ENCODE data around the gene COL12A1.

Gene COL12A1

DNA sequence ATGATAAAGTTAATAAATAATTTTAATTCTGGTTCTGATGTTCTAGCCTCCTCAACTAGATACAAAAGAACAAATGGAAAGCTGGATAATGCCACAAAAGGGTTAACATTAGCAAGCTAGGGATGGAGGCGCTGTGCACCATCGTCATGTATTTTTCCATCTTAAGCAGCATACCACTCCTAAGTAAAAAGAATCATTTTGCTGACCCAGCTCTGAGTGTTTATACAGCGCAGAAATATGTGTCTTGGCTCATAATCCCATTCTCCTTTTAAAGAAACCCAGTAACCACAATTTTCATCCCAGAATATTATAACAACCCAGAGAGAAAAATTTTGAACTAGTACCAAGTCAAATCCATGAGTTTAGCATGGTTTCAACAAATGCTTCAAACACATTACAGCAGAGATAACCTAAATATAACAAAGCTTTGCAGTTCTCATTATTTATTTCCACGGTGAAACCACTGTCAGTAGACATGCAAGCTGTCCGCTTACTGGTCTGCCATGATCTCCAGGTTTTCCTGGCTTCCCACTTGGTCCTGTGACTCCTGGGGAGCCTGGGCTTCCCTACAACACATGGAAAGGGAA, 111.1 kb downstream of the COL12A1 start:
- DNase-seq: no peak

DNA sequence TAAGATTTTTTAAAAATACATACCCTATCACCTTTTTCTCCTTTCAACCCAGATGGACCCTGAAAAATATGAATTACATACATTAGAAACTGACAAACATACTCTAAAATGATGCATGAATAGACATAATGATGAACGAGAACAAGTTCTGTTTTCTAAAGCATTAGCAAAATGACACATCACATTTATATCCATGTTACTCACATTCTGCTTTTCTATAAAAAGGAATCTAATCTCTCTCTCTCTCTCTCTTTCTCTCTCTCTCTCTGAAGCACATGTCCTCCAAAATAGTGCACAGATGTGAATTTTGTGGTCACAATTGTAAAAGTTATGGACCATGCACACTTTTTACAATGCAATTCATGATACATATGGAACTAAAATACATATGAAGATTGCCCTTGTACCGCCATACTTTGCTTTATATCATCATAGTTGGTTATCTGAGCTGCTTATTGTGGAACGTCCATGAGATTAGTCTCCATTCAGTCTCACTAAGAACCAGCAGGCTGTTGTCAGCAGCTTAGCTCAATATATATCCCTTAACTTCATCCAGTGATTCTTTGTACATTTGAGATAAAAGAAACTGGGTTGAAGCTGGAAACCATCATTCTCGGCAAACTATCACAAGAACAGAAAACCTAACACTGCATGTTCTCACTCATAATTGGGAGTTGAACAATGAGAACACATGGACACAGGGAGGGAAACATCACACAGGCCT, 114.2 kb downstream of the COL12A1 start:
- DNase-seq: no peak

DNA sequence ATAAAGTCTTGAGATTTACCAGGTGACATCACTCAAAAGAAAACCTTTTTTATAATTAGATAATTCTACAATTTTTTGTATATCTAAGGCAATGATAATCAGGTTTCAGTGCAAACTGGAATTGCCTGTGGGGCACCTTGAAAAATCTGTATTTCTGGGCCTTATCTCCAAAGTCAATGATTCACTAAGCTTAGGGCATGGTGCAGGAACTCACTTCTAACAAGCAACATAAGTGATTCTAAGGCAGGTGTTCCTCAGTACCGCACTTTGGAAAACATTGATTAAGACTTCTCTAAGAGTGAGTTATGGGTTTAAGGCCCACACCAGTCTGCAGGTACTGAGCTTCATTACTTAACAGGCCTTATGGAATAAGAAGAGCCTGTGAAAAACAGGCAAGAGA, 115.3 kb downstream of the COL12A1 start:
- no peak for DNase-seq

DNA sequence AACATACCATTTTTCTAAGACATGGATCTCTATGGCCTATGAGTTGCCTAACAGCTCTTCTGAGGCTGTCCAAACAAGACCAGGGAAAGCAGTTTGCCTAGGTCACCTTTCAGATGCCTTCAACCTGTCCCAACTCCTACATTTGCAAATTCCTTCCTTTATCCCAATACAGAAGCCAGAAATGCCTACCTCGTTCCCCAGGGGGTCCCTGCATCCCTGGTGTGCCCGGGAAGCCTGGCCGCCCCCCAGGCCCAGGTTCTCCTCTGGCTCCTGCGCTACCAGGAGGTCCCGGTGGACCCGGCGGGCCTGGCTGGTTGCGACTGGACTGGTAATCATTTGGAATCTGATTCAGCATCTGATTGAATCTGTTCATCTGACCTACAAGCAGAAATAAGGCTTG, 115.9 kb downstream of the COL12A1 start:
- no peak for DNase-seq

DNA sequence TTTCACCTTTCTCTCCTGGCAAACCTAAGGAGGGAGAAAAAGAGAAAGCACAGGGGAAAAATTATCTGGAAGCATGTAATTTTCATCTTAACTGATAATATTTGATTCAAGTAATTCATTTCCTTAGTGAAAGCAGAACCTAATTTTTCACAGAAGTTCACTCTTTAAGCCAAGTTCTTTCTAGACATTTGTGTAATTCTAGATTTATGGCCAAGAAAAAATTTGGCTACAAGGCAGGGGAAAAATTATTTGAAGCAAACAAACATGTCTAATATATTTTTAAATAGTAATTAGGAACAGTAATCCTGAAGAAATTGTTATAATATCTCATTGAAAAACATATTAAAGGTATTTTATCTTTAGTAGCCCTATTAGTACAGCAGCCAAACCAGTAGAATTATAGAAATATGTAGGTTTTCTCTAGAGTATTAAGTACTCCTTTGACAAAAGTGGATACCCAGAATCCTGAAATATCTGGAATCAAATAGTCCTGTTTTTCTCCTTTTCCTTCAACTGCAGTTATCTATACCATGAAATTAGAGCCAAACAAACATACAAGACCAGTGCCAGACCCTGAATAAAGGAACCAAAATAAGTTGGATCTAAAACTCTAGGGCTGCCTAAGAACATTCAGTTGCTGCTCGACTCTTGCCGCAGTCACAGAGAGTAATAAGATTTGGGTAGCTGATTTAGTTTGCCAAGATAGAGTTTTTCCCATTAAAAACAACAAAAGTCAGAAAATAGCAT, 116.5 kb downstream of the COL12A1 start:
- no peak for DNase-seq

DNA sequence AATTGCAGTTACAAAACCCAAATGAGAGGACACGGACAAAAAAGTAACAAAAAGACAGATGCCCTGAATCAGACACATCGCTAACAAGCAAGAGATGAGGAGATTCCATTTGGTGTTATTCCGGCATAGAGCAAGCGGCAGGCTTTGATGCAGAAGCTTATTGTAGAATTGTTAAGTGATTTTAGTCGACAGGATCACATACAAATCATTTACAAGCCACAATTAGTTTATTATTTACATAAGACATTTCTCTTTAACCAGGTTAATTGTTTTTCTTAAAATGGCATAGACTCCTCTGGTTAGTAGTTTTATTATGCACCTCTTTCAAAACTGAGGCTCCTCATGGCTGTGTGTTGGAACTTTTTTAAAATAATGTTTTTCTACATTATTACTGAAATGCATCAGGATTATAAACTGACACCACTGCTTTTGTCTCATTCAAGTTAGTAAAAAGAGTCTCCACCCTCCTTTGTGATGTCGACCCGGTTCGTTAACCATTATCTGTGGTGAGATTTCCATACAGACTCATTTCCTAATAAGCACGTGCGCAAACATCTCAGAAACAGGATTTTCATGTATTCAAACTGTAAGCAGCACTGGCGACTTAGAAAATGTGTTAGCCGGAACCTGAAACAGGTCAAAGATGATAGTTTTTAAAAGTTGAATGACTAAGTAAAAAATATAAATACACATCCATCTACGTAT, 119.8 kb downstream of the COL12A1 start:
- no peak for DNase-seq

DNA sequence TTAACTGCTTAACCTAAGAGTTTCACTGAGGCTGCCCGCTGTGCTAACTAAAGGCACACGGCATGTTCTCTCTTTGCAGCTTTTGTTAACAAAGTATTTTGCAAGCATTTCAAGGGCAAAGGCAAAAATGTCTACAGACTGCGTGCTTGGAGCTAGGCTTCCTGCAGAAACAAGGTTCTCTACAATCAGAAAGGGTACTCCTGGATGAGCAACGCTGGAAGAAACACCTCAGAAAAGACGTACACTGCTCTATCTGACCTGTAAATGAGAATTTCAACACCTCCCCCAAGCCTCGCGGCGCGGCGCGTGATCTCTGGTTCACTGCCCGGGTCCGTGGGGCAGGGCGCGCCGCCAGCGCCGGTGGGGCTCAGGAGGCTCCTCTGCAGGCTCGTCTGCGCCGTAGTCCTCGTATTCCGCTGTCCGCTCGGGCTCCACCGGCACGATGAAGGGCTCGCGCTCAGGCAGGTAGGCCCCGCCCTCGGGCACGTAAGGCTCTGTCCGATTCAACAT, 120.9 kb downstream of the COL12A1 start:
- no peak for DNase-seq

DNA sequence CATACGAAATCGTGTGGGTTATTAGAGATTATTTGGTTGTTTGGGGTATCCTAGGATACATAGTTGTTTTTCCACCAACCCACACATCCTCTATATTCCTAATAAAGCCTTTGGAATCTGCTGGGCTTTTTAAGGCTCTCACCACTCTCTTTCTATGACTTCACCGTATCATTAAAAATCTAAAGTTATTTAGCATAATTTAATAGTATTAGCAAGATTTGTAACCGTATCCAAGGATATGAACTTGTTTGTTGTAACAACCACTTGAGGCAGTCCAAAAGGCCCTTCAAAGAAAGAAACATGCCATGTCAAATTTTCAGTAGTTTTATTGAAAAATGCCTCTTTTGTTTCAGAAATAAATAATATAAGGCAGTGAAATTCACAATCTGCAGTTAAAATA, 121.8 kb downstream of the COL12A1 start:
- DNase-seq: no peak

DNA sequence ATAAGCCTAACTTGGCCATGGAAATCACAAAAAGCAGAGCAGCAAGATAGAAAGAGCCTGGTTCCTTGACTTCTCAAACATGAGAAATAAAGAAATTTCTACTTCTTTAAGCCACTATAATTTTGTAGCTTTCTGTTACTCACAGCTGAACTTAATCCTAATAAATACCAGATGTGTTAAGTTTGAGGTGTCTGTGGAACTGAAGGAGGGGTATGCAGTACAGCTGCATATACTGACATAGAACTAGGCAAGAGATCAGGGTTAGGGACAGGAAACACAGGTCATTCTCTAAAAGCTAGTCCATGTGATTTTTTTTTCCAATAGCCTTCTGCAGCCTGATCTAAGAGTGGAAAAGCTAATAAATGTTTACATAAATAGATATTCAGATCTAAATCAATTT, 123.9 kb downstream of the COL12A1 start:
- no peak for DNase-seq

DNA sequence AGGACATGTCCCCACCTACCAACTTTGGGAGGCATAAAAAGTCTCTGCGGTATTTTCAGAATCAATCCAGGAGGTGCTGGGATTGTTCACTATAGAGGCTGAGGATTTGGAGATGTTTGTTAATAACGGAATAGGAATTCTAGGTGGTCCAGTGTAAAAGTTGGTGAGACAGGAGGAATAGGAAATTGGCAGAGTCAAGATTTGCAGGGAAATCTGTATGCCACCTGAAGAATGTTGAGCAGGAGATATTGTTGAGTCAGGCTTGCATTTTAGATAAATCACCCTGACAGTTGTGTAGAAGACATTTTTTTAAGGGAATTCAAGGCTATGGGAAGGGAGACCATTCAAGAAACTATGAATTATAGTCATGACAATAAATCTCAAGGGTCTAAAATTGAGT, 124.8 kb downstream of the COL12A1 start:
- DNase-seq: no peak

DNA sequence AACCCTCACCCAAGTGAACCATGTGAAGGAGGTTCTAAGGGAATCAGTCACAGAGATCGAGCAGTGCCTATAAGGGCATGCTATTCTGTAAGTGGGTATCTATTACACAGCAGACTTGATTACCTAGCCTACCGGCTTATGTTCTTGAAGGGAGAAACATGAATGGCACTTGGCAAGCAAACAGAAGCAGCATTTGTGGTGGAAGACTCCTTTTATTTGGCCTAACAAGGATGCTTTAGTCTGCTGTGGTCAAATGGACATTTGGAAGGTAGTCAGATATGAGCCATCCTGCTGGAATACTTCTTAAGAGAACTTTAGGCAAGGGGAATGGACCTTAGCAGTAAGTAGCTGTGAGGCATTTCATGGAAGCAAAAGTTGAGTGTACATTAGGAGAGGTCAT, 126.3 kb downstream of the COL12A1 start:
- no peak for DNase-seq

DNA sequence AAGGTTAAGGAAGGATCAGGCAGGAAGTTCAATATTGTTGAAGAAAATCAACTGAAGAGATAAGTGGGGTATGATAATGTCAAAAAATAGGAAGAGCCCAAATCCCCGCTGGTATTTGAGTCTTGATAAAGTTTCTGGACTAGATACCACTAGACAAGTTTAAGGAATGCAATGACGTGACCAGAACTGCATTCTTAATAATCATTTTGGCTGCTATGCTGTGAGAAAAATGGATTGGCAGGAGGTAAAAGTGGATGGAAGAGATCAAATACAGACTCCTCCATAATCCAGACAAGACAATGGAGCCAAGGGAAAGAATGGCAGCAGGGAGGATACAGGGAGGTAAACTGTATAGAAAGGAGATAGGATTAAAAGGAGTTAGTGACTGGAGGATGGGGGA, 128.2 kb downstream of the COL12A1 start:
- DNase-seq: no peak

DNA sequence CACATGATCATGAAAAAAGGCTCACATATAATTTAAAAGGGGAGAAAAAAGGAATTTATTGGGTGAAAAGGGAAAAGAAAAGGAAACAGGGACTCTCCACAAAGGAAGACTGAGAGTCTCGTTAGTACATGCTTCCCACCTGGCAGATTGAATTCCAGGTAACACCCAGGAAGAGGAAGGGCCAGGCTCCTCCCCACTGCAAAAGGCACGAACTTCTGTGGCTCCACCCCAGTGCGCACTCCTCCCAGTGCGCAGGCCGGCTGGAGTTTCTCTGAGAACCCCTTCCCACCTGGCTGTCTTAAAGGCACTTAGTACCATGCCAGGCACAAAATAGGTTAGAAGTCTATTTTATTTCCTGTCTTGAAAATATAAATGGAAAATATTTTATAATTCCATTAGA, 129.8 kb downstream of the COL12A1 start:
- DNase-seq: no peak

DNA sequence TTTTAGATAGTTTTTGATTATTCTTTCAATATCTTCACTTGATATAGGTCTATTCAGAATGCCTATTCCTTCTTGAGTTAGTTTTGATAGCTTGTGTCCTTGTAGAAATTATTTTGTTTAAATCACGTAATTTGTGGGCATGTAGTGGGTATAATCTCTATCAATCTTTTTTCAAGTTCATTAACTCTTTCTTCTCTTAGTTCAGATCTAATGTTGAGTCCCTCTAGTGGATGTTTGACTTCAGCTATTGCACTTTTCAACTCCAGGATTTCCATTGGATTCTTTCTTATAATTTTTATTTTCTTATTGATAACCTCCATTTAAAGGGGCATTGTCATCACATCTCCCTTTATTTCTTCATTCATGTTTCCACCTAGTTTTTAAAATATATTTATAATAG, 135.6 kb downstream of the COL12A1 start:
- DNase-seq: no peak

DNA sequence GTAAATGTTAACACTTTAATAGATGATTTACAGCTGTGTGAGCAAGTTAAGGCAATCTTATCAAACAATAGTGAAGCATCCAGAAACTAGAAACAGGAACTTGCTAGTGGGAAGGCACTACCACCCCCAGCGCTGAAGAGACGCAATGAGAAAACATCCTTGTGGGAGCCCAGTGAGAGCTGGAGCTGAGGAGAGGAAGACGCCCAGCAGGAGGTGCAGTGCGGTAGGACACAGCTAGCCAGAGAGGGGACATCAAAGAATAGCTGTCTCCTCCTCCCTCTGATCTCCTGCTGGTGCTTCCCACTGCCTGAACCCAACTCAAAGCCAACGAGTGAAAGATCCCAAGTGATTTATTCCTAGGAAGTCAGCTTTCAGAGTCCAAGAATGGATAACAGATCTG, 140.3 kb downstream of the COL12A1 start:
- no peak for DNase-seq

DNA sequence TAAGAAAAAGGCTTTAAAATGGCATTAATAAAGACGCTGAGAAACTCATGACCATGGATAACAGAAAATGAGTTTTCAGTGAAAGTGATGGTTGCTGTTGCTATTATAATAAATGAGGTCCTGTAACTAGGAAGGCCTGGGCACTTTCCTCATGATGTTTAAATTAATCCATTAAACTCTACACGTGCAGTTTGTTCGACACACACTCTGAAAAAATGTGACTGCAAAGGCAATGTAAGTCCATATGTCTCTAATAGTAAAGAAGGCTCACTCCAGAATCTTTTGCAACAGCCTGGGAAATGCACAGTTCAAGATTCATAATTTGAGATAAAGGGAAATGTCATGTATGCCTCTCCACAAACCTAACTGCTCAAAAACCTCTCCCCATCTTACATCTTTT, 153.4 kb downstream of the COL12A1 start:
- DNase-seq: no peak

DNA sequence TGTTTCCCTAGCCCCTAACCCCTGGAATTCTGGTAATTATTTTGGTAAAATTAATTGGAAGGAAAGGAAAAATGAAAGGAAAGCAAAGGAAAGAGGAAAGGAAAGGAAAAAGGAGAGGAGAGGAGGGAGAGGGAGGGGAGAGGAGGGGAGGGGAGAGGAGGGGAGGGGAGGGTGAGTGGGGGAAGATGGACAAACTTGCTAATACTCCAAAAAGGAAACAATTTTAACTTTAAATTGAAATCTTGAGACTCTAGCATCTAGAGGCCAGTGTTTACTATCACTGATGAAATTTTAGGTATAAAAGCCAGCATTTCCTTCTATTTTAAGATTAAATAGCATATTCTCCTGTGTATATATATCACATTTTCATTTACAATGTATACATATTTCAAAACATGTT, 156.5 kb downstream of the COL12A1 start:
- no peak for DNase-seq

DNA sequence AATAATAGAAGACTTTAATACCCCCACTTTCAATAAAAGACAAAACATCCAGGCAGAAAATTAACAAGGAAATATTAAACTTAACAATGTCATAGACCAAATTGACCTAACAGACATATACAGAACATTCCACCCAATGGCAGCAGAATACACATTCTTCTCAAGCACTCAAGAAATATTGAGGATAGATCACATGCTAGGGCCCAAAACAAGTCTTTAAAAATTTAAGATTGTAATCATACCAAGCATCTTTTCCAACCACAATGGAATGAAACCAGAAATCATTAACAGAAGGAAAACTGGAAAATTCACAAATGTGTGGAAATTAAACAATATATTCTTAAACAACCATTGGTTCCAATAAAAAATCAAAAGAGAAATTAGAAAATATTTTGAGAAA, 161.0 kb downstream of the COL12A1 start:
- DNase-seq: no peak

DNA sequence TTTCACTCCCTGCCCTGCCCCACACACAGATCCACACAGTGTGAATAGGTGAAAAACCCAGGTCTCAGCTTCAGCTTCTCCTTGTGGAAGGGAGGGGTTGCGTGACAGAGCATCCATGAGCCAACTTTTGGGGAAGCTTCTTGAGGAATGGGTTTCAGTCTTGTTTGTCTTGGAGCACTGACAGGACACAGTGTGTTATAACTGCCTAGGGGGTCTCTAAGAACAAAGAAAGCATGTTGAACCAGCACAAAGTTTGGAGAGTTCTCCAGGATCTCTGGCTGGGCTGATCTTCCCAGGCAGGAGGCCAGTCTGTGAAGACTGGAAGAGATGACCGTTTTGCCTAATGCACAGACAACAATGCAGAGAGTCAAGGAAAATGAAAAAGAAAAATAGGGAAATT, 164.5 kb downstream of the COL12A1 start:
- no peak for DNase-seq

Measured in suppressor macrophage treated with lipopolysaccharide for 1 hour (primary cell).